Putamen (tissue), 1 donor: ENCODE results near the gene NR2F2.

ENCODE experiments used
- DNase-seq: peaks from one replicate; pipeline ENCODE4 v3.0.0-alpha.2; 2016; ENCODE audit warnings: low spot score

NR2F2 gene

GRCh38 chr15:96342406-96343112 is 12.1 kb downstream of the NR2F2 start:
- no peak for DNase-seq

- no peak for DNase-seq
Measured at GRCh38 chr15:96343113-96344059, 12.9 kb downstream of the NR2F2 start.

- no peak for DNase-seq
Measured at GRCh38 chr15:96344060-96344705, 13.7 kb downstream of the NR2F2 start.

GRCh38 chr15:96344706-96345559 is 14.4 kb downstream of the NR2F2 start:
- no peak for DNase-seq

- DNase-seq: peak; percentile 64
Measured at GRCh38 chr15:96345560-96346399, 15.3 kb downstream of the NR2F2 start.

- no peak for DNase-seq
Measured at GRCh38 chr15:96346409-96346970, 16.0 kb downstream of the NR2F2 start.

DNA sequence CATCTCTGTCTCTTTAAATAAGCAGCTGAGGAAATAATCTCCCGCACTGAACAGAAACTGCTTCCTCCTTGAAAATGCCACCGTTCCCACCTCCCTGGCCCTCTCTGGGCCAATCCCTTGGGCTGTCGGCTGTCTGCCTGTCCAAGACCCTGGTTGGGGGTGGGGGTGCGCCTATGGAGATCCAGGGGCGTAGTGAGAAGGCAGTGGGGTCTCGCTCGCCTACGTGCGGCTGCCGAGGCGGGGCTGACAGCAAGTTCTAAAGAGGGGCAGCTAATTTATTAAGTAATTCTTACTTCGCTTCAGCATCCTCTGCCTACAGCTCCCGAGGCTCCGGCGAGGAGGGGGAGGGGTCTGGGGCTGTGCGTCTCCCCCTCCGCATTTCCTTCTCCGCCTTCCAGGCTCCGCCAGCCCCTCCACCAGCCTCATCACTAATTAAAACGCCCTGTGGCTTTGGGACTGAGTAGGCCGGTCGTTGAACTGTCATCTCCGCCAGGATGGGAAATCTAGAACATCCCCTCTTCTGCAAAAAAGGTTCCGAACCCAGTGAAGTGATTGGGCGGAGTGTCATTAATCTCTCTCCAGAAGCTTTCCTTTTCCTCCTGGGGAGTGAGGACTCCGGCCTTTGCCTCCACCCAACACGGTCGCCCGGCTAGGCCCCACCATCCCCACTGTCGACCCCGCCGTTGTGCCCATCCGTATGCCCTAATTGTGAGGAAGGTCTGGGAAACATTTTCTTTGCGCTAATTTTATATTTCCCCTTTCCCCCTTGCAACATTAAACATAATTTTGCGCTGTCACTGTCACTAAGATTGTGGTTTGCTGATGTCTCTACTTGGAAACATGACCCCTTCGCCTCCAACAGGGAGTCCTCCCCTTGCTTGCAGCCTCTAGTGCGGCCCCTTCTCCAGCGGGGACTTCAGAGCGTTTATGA is 16.9 kb downstream of the NR2F2 start:
- DNase-seq: no peak

DNA sequence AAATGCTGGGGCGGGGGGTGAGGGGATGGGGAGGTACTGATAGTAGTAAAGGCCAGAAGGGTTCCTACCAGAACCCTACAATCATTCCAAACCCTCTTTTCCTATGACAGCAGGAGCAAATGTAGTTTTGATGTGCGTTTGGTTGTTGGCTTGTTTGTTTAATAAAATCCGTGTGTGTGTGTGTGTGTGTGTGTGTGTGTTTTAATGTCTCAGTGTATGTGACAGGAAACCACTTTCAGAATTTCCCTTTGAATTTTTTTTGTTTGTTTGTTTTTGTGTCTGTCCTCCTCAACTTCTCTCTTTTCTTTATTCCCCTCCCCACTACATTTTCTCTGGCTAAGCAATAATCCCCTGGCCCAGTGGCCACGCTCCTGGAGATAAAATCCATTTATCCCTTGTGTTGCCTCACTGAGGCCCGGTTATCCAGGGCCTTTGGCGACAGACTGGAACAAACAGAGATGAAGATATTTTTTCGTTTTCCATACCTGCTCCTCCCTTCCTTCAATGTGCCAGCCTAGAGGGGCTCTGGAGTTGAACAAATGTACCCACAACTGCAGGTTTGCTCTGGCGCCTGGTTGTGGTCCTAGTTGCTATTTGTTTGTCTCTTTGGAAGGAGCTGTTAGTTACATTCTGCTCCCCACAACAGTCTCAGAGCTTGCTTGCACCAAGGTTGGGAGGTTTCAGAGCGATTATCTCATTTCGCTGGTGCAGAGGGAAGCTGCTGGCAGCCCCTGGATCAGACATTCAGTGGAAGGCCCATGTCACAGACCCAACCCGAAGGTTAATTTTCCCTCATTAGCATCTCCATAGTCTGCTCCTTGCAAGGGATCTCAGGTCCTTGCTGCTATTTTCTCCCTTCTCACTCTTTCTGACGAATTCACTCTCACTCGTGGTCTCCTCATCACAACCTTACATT is 17.9 kb downstream of the NR2F2 start:
- DNase-seq: no peak

DNA sequence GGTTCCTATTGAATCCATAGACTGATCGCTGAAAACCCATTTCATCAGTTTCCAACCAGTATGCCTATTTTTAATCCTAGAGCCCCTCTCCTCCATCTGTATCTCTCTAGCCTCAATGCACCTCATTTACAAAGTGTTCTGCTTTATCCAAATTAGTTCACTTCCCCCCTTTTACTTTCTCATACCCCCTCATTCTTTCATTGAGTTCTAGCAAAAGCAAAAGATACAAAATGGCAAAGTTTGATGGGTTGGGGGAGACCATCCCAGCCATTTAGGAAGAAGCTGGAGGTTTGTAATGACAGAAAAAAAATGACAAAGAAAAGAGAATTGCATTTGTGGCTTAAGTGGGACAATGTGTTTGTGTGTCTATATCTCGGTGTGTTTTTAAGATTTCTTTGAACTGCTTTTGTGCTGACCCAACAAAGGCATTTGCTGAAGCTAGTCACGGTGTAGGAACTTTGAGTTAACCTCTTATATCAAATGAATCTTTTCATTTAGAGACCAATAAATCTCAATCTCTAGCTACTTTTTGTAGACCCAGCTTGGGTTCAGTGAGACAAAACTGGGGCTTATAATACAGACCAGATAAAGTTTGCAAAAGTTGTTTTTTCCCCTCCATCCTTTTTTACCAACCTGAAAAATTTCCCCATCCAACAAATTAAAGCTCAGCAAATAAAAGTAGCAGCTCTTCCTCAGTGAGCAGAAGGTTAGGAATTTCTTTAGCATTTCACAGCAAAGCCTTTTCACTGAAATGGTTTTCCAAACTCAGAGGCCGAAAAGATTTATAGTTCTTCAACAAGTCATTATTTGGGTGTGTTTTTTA is 18.7 kb downstream of the NR2F2 start:
- no peak for DNase-seq

DNA sequence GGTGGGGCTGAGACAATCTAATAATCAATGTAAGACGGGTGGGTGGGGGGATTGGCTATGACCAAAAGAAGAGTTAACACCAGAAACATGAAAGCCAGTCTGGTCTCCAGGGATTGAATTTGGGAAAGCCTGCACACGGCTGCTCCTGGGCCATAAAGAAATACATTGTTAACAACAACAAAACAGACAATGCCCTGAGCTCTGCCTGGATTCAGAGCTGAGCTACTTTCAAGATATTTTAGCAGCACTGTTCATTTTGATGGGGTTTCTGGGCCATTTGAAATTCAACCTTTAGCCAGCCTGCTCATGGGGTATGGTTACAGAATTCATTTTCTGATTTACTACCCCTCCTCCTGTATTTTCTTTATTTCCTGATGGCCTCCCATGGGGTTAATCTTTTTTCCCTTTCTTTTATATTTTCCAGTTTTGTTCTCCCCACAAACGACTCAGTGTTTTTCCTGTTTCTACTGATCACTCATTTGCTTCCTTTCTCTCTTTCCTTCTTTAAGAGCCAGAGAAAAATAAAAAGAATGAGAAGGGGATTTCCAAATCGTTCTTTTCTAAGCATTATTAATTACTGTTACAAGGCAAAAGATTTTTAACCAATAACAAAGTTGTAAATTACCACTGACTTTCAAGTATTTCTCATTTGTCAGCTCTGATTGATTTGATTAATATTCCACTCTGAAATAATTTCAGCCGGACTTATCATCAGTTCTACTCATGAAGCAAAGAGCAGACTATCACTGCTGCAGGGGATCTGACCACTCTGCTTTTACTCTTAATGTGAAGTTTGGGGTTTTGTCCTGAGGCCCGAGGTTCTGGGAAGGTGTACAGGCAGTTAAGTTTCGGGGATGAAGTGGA is 19.6 kb downstream of the NR2F2 start:
- DNase-seq: no peak

- no peak for DNase-seq
Measured at GRCh38 chr15:96350934-96351724, 20.6 kb downstream of the NR2F2 start.

GRCh38 chr15:96351761-96352603 is 21.5 kb downstream of the NR2F2 start:
- no peak for DNase-seq

DNA sequence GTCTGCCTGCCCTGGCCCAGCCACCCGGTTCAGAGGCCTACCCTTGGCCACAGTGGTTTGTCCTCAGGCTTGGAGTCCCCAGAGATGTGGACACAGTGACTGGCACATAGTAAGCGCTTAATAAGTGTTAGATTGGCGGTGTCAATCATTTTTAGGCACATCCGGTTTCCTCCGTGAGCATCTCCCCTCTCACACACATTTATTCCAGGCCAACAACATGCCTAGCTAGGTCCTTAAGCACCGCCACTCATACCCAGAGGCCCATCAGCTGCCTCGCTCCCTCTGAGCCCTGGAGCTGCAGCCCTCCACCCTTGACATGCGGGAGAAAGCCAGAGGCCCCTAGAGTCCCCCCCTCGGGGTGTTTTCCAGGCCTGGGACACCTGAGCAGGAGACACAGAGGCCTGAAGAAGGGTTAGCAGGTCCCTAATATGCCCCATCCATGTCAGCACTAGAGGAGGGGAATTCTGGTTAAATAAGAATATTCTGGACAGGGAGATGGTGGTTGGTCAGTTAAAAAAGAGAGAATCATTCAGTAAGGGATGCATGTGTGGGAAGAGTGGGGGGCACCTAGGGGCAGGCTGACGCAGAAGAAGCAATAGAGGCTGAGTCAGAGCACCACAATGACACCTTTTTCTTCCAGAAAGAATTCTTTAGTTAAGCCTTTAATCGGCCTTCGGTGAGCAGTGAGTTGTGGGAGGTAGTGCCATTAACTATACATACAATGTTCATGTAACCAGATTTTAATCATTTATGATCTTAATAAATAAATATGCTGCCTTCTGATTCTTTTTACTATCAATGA is 22.3 kb downstream of the NR2F2 start:
- DNase-seq: no peak
